Activated T-helper 2 cell treated with anti-CD3 and anti-CD28 coated beads, Interferon-gamma antibody, Interleukin-2, Interleukin-4, amounts not matched to agents 10 μg/mL and 5 μg/mL and 100 μg/mL, durations not matched to agents 14 hours and 24 hours and 36 hours (primary cell): ENCODE results near the gene RETREG1. TPM values are rescaled to one million over a fixed set of nuclear protein-coding genes. Genes with fewer than 3 reads are reported as not detected.

Source experiments
- DNase-seq: peaks from one replicate; pipeline ENCODE4 v3.0.0; 2021; ENCODE audit warnings: low spot score
- H3K27ac Mint-ChIP-seq: one replicate; pipeline ENCODE4 v1.8.0; 2021; ENCODE audit warnings: mixed read lengths
- H3K27me3 Mint-ChIP-seq: one replicate; pipeline ENCODE4 v1.8.0; 2021; ENCODE audit warnings: low read depth, mixed read lengths
- H3K36me3 Mint-ChIP-seq: one replicate; pipeline ENCODE4 v1.8.0; 2021; ENCODE audit warnings: low read depth, mixed read lengths
- H3K4me1 Mint-ChIP-seq: one replicate; pipeline ENCODE4 v1.8.0; 2021; ENCODE audit warnings: low read depth, mixed read lengths
- H3K4me3 Mint-ChIP-seq: one replicate; pipeline ENCODE4 v1.8.0; 2021; ENCODE audit warnings: low read depth, mild to moderate bottlenecking, moderate library complexity, mixed read lengths
- H3K9me3 Mint-ChIP-seq: one replicate; pipeline ENCODE4 v1.8.0; 2021; ENCODE audit warnings: mixed read lengths
- intact Hi-C: fragments of 100-400 bp; cut with micrococcal nuclease; formaldehyde crosslinking; loops from one replicate; pipeline ENCODE4 v1.15.1; 2023
- total RNA-seq: library from RNA; stranded (reverse); gene quantifications from 2 replicates; pipeline ENCODE4 v1.2.3, GENCODE V29; 2022

RETREG1 gene
- total RNA-seq, 1 donor from 2014 or later = 28.0 TPM

DNA sequence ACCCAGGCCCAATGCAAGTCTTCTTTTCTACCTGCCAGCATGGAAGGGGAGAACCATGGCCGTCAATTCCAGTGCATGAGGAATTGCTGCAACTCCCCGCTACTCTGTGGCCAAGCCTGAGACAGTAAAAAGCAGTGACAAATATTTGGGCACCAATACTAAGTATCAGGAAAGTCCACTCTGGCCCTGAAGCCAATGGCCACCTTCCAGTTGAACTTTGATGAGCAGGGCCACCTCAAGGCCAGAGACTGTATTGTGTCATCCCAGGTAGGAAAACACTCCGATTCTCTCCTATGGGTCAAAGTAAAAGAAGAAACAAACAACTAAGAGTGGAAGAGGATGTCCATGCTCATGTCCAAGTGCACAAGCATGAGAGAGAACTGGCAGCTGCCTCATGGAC lies 27.1 kb downstream of the RETREG1 start:
- no peak for DNase-seq
- Mint-ChIP-seq H3K27ac (no peak overlapping the region), H3K4me1 (peaks cover 25% of the 10 kb centered on the region), H3K36me3 (peaks cover 17% of the 10 kb centered on the region), H3K27me3 (no peaks in the 10 kb centered on the region), H3K4me3 (no peak overlapping the region), H3K9me3 (no peaks in the 10 kb centered on the region)
- intact Hi-C loops = no loop called here

DNA sequence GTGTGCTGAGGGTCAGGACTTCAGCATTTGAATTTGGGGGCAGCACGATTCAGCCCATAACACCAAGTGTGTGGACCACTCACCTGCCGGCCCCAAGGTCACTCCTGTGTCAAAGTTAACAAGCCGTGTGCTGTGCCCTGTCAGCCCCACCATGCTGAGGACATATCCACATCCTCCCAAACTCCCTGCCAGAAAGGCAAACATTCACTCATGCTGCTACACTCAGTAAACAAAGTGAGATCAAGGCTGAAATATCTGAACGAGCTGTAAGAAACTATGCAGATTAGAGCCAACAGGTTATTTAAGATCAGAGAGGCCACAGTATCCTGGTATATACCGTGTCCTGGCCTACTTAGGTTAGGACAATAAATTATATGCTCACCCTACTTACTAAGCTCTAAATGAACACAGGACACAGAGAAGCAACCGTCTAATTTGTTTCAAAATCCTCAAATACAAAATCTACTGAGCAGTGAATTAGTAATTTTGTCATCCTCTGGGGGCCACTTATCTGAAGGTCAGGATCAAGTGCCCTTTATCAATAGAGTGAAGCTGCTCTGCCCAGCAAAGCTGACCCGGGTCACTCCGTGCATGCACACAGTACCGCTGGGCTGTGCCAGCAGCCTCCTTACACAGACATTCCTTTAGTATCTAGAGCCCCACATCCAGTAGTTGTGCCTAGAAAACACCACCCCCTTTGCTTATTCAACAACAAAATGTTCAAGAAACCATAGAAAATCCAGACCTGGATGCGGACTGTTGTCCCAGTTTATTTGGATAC lies 28.2 kb downstream of the RETREG1 start:
- Mint-ChIP-seq H3K27ac (peak overlapping the region; percentile 14), H3K9me3 (no peaks in the 10 kb centered on the region), H3K27me3 (no peaks in the 10 kb centered on the region), H3K4me3 (no peak overlapping the region), H3K4me1 (peaks cover 23% of the 10 kb centered on the region), H3K36me3 (peaks cover 13% of the 10 kb centered on the region)
- DNase-seq = no peak
- intact Hi-C loops = no loop called here

DNA sequence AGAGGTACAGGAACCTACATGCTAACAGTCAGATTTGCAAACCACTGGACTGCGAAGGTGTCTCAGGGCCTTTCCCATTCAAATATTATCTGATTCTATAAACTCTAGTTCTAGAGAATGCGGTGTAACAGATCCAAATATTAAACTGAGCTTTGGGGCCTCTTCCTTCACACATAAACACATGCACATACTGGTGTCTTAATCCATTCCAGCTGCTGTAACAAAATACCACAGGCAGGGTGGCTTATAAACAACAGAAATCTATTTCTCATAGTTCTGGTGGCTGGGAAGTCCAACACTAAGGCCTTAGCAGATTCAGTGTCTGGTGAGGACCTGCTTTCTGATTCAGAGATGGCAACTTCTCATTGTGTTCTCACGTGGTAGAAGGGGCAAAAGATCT lies 30.2 kb downstream of the RETREG1 start:
- peaks cover 9% of the 10 kb centered on the region for H3K36me3 Mint-ChIP-seq

DNA sequence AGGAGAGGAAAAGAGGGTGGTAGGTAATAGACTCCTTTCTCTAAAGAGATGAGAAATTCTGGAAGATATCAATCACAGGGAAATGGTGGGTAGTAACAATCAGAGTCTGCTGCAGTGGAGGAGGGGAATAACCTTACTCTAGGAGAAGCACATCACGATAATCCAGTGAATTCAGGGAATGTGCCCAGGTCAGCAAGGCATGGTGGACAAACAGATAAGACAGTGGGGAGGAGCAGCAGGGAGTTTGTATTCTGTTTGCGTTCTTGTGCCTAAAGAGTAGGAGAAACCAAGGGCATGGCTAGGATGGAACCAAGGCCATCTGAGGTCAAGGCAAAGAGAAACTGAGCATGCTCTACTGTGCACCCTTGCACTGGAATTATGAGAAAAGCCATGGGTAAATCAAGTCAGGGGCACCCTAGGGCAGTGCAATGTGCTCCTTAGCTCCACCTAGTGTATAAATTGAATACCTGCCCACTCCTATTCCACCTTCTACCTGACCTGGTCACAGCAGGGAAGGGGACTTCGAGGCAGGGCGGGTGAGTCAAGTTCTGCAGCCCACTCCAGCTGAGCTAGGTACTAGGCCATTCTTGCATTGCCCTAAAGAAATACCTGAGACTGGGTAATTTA lies 31.6 kb downstream of the RETREG1 start:
- intact Hi-C loops = no loop called here
- H3K4me3 Mint-ChIP-seq = no peak overlapping the region
- H3K27me3 Mint-ChIP-seq = no peaks in the 10 kb centered on the region
- peaks cover 12% of the 10 kb centered on the region for H3K36me3 Mint-ChIP-seq
- no peak overlapping the region for H3K27ac Mint-ChIP-seq
- no peak for DNase-seq
- peaks cover 14% of the 10 kb centered on the region for H3K4me1 Mint-ChIP-seq
- H3K9me3 Mint-ChIP-seq = no peaks in the 10 kb centered on the region

More for the DNA sequence above, 30.2 kb downstream of the RETREG1 start:
- H3K9me3 Mint-ChIP-seq = no peaks in the 10 kb centered on the region
- peaks cover 9% of the 10 kb centered on the region for H3K4me1 Mint-ChIP-seq
- no peaks in the 10 kb centered on the region for H3K27me3 Mint-ChIP-seq
- intact Hi-C loops = no loop called here
- no peak overlapping the region for H3K27ac Mint-ChIP-seq
- H3K4me3 Mint-ChIP-seq = no peak overlapping the region
- DNase-seq = no peak

DNA sequence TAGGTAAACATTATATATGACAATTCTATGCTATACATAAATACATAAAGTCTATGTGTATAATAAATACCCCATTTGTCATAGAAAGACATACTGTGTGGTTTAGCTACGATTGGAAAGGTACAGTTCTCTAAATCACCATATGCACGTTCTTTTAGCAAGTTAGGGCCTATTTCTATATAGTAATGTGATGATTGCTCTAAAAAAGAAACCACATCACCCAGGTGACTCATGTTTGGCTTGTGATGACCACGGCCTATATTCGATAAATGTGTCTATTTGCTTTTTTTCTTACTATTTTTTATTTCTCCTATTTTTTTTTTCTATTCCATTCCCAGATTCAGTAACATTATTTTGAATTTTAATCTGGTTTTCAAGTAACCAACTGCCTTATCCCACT lies 34.7 kb downstream of the RETREG1 start:
- Mint-ChIP-seq H3K36me3 (peaks cover 11% of the 10 kb centered on the region), H3K27me3 (no peaks in the 10 kb centered on the region), H3K4me3 (no peak overlapping the region), H3K9me3 (no peaks in the 10 kb centered on the region), H3K27ac (no peak overlapping the region), H3K4me1 (peaks cover 21% of the 10 kb centered on the region)
- intact Hi-C loops = no loop called here
- DNase-seq = no peak

DNA sequence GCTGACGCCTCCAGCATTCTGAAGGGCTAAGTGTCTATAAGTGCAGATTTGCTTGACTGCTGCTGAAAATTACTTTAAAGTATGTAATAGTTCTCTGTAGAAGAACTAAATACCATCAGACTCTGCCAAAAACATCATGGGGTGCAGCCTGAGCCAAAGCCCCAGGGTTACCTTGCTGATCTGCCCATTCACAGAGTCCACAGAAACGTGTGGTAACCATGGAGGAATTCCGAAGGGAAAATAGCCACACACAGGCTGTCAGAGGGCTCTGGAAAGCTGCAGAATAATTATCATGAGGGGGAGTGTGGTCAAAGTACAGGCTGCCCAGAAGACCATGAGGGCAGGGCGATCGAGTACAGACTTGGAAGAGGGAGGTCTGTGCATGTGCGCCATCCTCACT lies 36.4 kb downstream of the RETREG1 start:
- no peak overlapping the region for H3K27ac Mint-ChIP-seq
- H3K9me3 Mint-ChIP-seq = no peaks in the 10 kb centered on the region
- peaks cover 21% of the 10 kb centered on the region for H3K4me1 Mint-ChIP-seq
- intact Hi-C loops = no loop called here
- no peaks in the 10 kb centered on the region for H3K27me3 Mint-ChIP-seq
- peaks cover 11% of the 10 kb centered on the region for H3K36me3 Mint-ChIP-seq
- DNase-seq = no peak
- H3K4me3 Mint-ChIP-seq = no peak overlapping the region

DNA sequence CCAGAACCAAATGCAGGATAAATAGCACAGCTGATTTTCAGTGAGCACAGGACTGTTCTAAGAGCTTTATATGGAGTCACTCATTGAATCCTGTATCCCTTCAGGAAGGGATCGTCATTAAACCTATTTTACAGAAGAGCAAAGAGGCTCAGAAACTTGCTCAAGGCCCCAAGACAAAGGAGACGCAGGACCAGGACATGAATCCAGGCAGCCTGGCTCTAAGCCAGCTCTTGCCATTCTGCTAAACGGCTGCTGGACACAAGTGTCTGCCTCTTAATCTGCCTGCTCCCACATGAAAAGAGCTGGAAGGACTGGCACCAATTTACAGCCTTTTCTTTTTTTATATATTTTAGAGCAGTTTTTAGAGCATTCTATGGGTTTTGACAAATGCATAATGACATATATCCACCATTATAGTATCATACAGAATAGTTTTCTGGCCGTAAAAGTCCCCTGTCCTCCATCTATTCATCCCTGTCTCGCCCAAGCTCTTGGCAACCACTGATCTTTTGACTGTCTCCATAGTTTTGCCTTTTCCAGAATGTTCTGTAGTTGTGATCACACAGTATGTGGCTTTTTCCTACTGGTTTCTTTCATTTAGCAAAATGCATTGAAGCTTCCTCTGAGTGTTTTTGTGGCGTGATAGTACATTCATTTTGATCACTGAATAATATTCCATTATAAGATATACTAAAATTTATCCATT lies 37.5 kb downstream of the RETREG1 start:
- intact Hi-C loops = no loop called here
- Mint-ChIP-seq H3K27me3 (no peaks in the 10 kb centered on the region), H3K4me1 (peaks cover 21% of the 10 kb centered on the region), H3K9me3 (no peaks in the 10 kb centered on the region), H3K4me3 (no peak overlapping the region), H3K36me3 (peaks cover 11% of the 10 kb centered on the region), H3K27ac (no peak overlapping the region)
- DNase-seq = no peak

DNA sequence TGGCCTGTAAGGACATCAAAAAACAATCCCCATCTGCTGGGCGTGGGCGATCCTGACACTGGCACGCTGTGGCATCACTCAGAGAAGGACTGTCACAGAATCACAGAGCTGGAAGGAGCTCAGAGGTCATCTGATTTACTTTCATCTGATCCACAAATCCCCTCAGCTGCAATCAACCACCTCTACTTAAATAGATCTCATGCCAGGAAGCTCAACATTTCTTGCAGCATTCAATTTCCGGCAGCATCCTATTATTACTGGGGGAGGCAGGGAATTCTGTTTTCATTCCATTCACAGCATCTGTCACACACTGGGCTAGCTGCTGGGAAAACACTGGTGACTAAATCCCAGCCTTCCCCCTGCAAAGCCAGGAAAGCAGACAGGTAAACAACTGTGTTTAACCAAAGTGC lies 38.3 kb downstream of the RETREG1 start:
- Mint-ChIP-seq H3K9me3 (no peaks in the 10 kb centered on the region), H3K4me3 (no peak overlapping the region), H3K27me3 (no peaks in the 10 kb centered on the region), H3K4me1 (peaks cover 23% of the 10 kb centered on the region), H3K27ac (no peak overlapping the region), H3K36me3 (peaks cover 11% of the 10 kb centered on the region)
- intact Hi-C loops = no loop called here
- no peak for DNase-seq

DNA sequence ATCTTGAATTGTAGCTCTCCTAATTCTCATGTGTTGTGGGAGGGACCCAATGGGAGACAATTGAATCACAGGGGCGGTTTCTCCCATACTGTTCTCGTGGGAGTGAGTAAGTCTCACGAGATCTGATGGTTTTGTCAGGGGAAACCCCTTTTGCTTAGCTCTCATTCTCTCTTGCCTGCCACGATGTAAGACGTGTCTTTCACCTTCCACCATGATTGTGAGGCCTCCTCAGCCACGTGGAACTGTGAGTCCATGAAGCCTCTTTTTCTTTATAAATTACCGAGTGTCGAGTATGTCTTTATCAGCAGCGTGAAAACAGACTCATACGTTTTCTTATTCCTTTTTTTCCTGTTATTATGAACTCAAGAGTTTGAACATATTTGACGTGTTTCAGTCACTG lies 39.1 kb downstream of the RETREG1 start:
- Mint-ChIP-seq H3K4me3 (no peak overlapping the region), H3K9me3 (no peaks in the 10 kb centered on the region), H3K27me3 (no peaks in the 10 kb centered on the region), H3K4me1 (peaks cover 24% of the 10 kb centered on the region), H3K27ac (no peak overlapping the region), H3K36me3 (peaks cover 11% of the 10 kb centered on the region)
- intact Hi-C loops = no loop called here
- DNase-seq = no peak

DNA sequence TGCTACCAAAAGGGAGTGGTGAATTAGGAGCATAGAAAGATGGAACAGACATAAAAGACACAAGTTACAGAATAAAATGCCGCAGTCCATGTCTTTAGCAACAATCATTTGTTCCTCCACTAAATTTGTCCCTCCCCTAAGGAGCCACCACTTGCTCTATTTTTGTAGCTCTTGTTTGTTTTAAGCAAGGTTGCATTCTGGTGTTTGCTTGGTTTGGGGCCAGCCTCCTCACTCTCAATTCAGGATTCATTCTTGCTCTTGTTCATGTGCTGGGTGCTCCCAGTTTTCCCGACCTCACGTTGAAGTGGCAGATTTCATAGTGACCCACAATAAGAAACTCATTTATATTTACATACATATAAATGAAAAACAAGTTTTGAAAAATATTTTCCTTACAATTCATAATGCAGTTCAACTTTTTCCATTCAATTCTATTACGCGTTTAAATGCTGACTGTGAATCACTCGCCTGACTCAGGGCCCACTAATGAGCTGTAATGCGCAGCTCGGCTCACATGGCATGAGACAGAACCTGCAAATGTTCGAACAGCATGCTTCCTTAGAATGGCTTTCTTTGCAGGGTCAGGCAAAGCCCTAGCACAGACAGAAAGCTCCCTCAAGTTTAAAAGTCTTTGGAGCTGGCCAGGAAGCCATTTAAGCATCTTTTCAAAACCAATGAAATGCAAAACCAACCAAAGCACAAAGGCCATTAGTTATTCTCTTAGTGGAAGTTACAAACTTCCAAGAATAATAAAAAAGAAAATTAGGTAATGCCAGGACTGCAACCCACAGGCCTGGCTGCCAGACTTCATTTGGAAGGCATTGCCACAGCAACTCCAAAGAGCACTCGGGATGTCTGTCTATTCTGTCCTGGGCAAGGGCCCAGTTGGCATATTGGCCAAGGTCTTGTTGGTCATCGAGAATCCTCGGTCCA lies 41.7 kb downstream of the RETREG1 start:
- H3K9me3 Mint-ChIP-seq = no peaks in the 10 kb centered on the region
- no peak for DNase-seq
- peaks cover 12% of the 10 kb centered on the region for H3K36me3 Mint-ChIP-seq
- no peaks in the 10 kb centered on the region for H3K27me3 Mint-ChIP-seq
- H3K27ac Mint-ChIP-seq = no peak overlapping the region
- intact Hi-C loops = no loop called here
- no peak overlapping the region for H3K4me3 Mint-ChIP-seq
- peaks cover 15% of the 10 kb centered on the region for H3K4me1 Mint-ChIP-seq

DNA sequence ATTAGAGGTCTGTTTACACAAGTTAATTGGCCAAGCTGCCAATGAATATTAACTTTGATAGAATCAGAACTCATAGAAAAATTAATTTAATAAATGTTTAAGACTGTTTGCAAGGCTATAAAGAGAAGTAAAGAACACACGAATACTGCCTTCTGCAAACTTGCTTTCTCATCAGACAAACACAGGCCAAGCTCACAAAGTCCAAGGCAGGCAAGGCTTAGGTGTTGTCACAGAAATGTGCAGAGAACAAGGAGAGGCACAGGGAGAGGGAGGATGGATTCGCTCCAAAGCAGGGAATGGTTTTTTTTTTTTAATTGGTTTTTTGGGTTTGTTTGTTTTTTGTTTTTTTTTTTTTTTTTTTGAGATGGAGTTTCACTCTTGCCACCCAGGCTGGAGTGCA lies 43.4 kb downstream of the RETREG1 start:
- Mint-ChIP-seq H3K9me3 (no peaks in the 10 kb centered on the region), H3K4me1 (peaks cover 15% of the 10 kb centered on the region), H3K27ac (no peak overlapping the region), H3K36me3 (peaks cover 20% of the 10 kb centered on the region), H3K27me3 (no peaks in the 10 kb centered on the region), H3K4me3 (no peak overlapping the region)
- no peak for DNase-seq
- intact Hi-C loops = no loop called here

DNA sequence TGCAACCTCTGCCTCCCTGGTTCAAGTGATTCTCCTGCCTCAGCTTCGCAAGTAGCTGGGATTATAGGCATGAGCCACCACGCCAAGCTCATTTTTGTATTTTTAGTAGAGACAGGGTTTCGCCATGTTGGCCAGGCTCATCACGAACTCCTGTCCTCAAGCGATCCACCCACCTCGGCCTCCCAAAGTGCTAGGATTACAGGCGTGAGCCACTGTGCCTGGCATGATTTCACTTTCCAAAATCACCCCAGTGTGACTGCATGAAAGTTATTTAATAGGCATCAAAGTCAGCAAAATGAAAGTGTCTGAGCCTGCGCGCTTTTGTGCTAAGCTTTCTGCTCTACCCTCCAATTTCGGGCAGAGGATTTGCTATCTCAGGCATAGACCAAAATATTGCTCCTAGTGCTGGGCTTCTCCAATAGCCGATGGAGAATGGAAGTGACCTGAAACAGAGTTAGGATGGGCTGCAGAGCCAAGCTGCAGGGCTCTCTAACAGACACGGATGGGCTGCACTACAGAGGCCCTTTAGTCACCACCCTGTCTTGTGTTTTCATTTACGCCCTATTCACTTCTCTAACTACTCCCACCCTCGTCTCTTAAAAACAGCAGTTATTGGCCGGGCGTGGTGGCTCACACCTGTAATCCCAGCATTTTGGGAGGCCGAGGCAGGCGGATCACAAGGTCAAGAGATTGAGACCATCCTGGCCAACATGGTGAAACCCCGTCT lies 44.3 kb downstream of the RETREG1 start:
- Mint-ChIP-seq H3K27me3 (no peaks in the 10 kb centered on the region), H3K9me3 (no peaks in the 10 kb centered on the region), H3K4me3 (no peak overlapping the region), H3K36me3 (peaks cover 18% of the 10 kb centered on the region), H3K4me1 (peaks cover 8% of the 10 kb centered on the region), H3K27ac (no peak overlapping the region)
- no peak for DNase-seq
- intact Hi-C loops = no loop called here
